HG02885 (cell line): ENCODE data around the gene XPC.

Experiments used
- ATAC-seq: cut with Tn5 transposase; IDR thresholded peaks from one replicate; pipeline ENCODE4 v1.9.1; 2021; ENCODE audit warnings: mild to moderate bottlenecking; ENCODE audit not compliant: unreplicated experiment, poor library complexity

The XPC gene

GRCh38 chr3:14150491-14151230 lies 27.7 kb downstream of the XPC start:
- no peak for ATAC-seq

- ATAC-seq: no peak
These were observed 28.3 kb downstream of the XPC start for GRCh38 chr3:14150078-14150477.

DNA sequence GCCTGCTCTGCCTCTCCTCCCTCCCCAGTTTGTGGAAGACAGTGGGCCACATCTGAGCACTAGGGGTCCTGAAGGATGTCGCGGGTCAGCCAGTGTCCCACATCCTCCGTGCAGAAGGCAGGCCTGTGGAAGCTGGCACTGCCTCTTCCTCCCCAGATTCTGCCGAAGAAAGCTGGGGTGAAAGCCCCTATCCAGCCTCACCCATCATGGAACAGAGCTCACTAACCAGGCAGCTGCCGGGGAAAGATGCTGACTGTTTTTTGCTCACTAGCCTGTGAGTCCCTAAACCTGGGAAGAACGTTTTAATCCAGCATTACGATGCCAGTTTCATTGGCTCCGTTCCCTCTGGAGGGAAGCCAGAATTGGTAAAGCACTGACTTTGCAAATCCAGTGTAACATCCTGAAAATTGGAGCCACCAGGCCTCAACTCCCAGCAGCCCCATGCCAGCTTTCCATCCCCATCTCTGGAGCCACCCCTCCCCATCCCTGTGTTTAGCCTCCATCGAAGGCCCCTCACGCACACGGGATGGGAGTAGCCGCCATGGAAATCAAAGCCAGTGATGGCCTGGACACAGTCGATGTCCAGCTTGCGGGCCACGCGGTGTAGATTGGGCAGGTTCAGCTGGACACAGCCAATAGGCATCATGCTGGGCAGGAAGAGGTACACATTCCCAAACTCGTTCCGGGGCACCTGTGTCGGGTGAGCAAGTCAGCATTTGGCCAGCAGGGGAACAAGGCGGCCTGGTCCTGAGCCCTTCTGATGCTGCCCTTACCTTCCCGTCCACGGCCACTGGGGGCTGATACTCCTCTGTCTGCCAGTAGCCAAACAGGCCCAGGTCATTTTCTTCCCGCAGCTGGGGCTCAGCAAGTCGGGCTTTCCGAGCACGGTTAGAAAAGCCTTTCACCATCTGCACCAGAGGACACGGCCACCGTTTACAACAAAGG lies 30.1 kb downstream of the XPC start:
- ATAC-seq: no peak

GRCh38 chr3:14147617-14148016 lies 30.8 kb downstream of the XPC start:
- ATAC-seq: no peak

DNA sequence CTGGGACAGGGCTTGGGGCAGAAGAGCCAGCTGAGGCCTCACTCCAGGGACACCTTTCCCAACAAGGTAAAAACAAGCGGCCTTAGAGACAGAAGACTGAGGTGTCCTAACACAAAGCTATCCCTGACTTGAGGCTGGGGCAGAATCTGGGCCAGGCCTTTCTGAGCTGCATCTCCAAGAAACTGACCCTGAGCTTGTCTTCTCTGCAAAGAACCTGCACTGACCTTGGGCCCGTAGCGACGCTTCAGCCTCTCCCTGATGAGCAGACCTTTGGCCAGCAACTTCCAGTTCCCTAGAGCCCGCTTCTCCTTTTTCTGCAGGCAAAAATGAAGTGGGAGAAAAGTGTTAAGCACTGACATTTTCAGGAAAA lies 31.4 kb downstream of the XPC start:
- ATAC-seq: no peak

GRCh38 chr3:14146381-14147065 lies 31.9 kb downstream of the XPC start:
- no peak for ATAC-seq

GRCh38 chr3:14145670-14146380 lies 32.6 kb downstream of the XPC start:
- ATAC-seq: no peak

DNA sequence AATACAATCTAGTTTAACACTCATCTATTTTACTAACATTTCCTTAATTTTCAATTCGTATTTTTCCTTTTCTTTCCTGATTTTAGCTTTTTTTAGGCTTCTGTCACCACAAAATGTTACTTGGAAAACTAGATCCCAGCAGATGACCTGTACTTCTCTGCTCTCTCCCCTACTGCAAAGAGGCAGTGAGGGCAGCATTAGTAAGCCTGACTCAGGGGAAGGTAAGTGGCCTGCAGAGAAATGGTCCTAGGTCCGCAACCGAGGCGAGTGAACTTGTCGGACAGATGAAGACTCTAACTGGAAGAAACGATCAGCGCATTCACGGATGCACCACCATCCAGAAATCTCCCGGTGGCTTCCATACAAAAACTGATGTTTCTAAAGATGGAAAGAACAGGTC lies 33.2 kb downstream of the XPC start:
- ATAC-seq: no peak

GRCh38 chr3:14144423-14145075 lies 33.9 kb downstream of the XPC start:
- peak; percentile 98 for ATAC-seq

- ATAC-seq: no peak
These were observed 34.9 kb downstream of the XPC start for GRCh38 chr3:14143271-14144225.

- no peak for ATAC-seq
These were observed 35.7 kb downstream of the XPC start for GRCh38 chr3:14142567-14143270.

- ATAC-seq: no peak
These were observed 36.6 kb downstream of the XPC start for GRCh38 chr3:14141602-14142341.

GRCh38 chr3:14141144-14141543 lies 37.3 kb downstream of the XPC start:
- no peak for ATAC-seq

DNA sequence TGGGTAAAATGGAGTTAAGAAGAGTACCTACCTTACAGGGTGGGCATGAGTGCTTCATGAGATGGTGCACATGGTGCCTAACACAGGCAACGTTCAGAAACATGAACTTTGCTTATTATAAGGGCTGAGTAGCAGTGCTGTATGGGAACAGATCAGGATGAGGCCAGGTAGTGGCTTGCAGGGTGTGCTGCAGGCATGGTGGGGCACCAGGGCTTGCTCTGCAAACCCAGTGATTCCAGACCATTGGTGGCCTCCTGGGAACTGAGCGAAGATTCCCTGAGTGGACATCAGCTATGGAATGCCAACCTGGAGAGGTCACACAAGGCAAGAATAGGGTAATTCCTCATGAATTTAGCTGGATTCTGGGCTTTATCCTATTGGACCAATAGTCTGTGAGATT lies 37.7 kb downstream of the XPC start:
- no peak for ATAC-seq

DNA sequence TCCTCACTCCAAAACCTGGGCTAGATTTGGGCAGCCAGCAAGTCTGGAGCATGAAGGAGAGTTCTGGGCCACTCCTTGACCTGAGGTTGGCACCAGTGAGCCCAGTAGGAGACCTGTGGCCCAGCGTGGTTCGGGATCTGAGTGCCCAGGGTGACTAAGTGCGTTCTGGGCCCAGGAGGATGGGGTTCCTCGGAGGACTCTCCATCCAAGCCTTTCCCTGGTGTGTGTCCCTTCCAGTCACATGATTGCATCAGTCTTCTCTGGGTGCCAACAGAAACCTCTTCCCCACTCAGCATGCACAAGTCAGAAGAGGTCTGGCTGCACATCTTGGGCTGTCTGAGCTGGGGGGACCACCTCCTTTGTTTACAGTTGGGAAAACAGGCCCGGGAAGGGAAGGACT lies 38.6 kb downstream of the XPC start:
- no peak for ATAC-seq

GRCh38 chr3:14138878-14139655 lies 39.3 kb downstream of the XPC start:
- no peak for ATAC-seq
